Choroid plexus epithelial cell (primary cell): ENCODE measurements around the gene SLIT1.

Experiments
- DNase-seq: peaks from one replicate; pipeline ENCODE4 v3.0.0-alpha.2; 2010; ENCODE audit warnings: low read depth
- H3K4me3 ChIP-seq: 2 replicates; pipeline ENCODE4 v1.5.1; 2011; ENCODE audit warnings: low read depth, mild to moderate bottlenecking, control low read depth, low read length, moderate library complexity
- CTCF ChIP-seq: conservative IDR thresholded peaks from 2 replicates; pipeline ENCODE4 v1.5.1; 2011; ENCODE audit warnings: low read depth, mild to moderate bottlenecking, control low read depth, inconsistent platforms, low read length, moderate library complexity

Gene SLIT1

GRCh38 chr10:97046456-97047082 is 139.2 kb downstream of the SLIT1 start:
- no peak for DNase-seq
- no peak overlapping the region for H3K4me3 ChIP-seq
- no peak for TF ChIP-seq CTCF

- no peak overlapping the region for H3K4me3 ChIP-seq
- TF ChIP-seq CTCF, result no peak
- no peak for DNase-seq
These were observed 142.2 kb downstream of the SLIT1 start for GRCh38 chr10:97043563-97043855.

DNA sequence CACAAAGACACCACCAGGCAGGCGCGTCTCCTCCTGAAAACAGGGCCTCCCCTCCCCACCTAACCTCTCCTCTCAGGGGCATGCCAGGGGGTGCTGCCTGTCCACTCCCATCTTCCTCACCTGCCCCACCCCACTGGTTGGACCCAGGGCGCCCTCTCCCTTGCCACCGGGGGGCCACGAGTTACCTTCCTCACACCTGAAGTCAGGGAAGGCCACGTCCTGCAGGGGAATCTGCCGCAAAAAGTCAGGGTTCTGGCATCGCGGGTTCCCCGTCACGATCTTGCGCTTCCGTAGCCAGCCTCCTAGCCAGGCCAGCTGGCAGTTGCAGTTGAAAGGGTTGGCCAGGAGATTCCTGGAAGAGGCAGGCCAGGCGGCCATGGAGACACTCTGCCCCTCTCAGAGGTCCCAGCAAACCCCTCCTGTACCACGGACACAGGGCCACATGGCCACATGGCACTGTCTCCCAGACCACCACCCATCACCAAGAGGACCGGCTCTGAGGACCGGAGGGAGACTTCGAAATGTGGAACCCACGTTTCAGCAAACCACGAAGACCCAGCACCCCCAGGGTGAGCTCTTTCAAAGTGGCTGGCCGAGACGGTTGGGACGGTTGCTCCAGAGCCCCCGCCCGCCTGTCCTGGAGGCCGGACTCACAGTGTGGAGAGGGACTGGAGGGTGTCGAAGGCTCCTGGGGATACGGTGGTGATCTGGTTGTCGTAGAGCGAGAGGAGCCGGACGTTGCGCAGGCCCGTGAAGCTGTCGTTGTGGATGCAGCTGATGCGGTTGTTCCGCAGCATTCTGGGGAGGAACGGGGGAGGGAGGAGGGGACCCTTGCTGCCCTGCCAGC is 142.8 kb downstream of the SLIT1 start:
- DNase-seq, result no peak
- TF ChIP-seq CTCF, result no peak
- no peak overlapping the region for H3K4me3 ChIP-seq

DNA sequence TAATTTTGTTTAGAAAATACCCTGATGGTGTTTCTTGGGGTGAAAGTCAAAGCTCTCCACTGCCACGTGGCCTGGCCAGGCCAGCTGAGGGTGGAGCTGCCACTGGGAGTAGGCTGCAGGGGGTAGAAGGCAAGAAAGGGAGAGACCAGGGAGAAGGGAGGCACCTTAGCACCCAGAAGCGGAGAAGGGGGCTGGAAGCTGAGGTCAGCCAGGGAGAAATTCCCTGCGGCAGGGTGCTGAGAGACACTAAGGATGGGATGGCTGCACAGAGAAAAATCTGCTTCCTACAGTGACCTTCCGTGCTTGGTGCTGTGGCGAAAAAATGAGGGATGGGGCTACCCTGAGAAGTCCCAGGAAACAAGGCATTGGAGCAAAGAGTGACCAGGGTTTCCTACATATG is 143.7 kb downstream of the SLIT1 start:
- no peak overlapping the region for H3K4me3 ChIP-seq
- no peak for DNase-seq
- TF ChIP-seq CTCF, result no peak

GRCh38 chr10:97040706-97041105 is 145.1 kb downstream of the SLIT1 start:
- no peak for DNase-seq
- no peak for TF ChIP-seq CTCF
- H3K4me3 ChIP-seq, result no peak overlapping the region

- DNase-seq, result no peak
These were observed 145.5 kb downstream of the SLIT1 start for GRCh38 chr10:97040248-97040584.

More at GRCh38 chr10:97040248-97040584, 145.5 kb downstream of the SLIT1 start:
- no peak overlapping the region for H3K4me3 ChIP-seq
- TF ChIP-seq CTCF, result no peak
